Fibroblast of the aortic adventitia (primary cell): Measurements from ENCODE around the gene PPFIA4. TPM values are rescaled to one million over a fixed set of nuclear protein-coding genes. Genes with fewer than 3 reads are reported as not detected.

ENCODE experiments used
- DNase-seq: peaks from one replicate; pipeline ENCODE4 v3.0.0-alpha.2; 2010; ENCODE audit warnings: low read depth
- H3K4me3 ChIP-seq: 2 replicates; pipeline ENCODE4 v1.5.1; 2011; ENCODE audit warnings: low read depth, mild to moderate bottlenecking, control low read depth, low read length, moderate library complexity
- total RNA-seq: library from RNA; depleted of rRNA; stranded (reverse); fragments of >200 nt; gene quantifications from 2 replicates; pipeline ENCODE4 v1.2.3, GENCODE V29; 2012; ENCODE audit warnings: low replicate concordance
- TF ChIP-seq, protein P1 (sequence below): IDR thresholded peaks from 2 replicates; pipeline ENCODE4 v1.5.1; 2011; ENCODE audit warnings: mild to moderate bottlenecking, low read length, control low read depth, inconsistent platforms; ENCODE audit not compliant: insufficient read depth

The PPFIA4 gene
- total RNA-seq, 1 donor: 1.3 TPM

DNA sequence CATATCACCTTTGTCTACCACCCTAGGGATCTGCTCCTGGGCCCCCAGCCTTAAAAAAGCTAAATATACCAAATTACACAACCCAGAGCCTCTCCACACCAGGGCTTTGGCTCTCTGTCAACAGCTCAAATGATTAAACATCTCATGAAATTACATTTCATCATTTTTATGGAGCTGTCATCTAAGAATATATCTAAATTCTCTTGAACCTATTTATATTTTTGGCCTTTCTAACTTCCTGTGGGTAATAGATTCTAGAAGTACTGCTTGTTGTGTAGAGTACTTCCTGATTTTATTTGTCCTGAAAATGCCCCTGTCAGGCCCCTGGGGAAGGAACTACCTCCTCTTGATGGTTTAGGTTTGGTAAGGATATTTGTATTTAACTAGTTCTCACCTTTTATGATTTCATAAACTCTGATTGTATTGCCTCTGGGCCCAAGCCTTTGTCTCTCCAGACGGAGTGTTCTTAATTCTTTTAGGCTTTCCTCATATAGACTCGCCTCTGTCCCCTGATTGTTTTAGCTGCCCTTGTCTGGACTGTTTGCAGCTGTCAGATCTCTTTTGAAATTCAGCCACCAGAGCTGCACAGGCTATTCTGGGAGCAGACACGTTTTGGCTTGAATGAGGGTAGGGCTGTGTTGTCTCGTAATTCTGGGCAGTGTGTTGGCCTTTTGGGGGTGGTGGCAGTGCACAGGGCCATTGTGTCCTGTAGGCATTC, 42.9 kb downstream of the PPFIA4 start:
- TF ChIP-seq, protein P1, sequence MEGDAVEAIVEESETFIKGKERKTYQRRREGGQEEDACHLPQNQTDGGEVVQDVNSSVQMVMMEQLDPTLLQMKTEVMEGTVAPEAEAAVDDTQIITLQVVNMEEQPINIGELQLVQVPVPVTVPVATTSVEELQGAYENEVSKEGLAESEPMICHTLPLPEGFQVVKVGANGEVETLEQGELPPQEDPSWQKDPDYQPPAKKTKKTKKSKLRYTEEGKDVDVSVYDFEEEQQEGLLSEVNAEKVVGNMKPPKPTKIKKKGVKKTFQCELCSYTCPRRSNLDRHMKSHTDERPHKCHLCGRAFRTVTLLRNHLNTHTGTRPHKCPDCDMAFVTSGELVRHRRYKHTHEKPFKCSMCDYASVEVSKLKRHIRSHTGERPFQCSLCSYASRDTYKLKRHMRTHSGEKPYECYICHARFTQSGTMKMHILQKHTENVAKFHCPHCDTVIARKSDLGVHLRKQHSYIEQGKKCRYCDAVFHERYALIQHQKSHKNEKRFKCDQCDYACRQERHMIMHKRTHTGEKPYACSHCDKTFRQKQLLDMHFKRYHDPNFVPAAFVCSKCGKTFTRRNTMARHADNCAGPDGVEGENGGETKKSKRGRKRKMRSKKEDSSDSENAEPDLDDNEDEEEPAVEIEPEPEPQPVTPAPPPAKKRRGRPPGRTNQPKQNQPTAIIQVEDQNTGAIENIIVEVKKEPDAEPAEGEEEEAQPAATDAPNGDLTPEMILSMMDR: no peak
- no peak overlapping the region for H3K4me3 ChIP-seq
- peak; percentile 28 for DNase-seq

DNA sequence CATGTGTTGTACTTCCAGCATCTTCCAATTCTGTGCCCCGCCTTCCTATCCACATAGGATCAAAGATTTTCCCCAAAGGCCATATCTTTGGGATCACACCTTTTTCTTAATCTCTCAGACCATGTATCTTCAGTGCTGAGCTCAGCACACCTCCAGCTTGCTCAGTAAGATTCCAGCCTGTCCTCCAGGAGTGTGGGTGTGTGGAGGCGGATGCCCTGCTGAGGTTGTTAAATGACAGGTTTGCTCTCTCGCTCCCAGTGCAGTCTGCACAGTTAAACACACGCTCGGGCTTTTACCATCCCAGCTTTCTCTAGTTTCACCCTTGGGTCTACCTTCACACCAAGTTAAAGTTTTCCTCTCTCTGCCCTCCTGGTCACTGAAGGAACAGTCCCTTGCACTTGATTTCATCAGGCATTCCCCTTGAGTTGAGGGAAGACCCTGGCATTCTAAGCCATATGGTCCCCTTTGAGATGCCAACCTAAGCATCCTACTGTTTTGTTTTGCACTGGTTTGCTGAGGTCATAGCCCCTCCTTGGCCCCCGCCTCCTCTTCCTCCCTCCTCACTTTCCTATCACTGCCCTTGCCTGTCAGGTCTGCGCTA, 45.8 kb downstream of the PPFIA4 start:
- TF ChIP-seq, protein P1: peak; percentile 4
- no peak overlapping the region for H3K4me3 ChIP-seq
- DNase-seq: no peak

DNA sequence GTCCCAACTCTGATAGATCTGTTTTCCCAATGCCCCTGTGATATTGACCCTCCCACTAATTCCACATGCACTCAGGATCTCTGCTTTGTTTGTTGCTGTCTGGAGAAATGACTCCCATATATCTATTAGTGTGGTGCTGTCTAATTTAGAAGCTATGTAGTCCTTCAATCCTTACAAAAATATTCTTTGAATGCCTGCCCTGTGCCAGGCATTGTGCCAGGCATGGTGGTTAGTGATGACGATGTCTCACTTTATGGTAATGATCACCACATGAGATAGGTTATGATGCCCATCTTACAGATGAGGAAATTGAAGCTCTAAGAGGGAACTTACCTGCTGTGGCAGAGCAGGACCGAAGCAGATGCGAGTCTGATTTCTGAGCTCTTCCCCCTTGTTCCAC, 46.6 kb downstream of the PPFIA4 start:
- TF ChIP-seq, protein P1: no peak
- H3K4me3 ChIP-seq: no peak overlapping the region
- no peak for DNase-seq

DNA sequence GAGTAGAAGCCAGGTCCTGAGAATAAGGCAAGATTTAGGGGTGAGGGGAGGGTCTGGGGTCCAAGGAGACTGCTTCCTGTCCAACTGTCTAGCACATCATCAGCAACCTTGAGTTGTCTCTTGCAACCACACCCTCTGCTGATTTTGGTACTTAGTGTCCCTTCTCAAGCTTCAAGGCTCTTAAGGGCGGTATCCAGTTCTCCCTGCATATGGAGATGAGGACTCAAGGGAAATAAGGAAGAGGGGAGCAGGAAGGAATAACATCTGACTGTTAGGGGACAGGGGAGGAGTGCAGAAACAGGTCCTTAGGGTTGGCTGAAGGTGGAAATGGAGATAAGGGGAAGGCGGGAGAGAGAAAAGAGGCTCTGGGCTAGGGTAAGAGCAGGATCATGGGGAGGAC, 47.2 kb downstream of the PPFIA4 start:
- no peak for DNase-seq
- TF ChIP-seq, protein P1: no peak
- no peak overlapping the region for H3K4me3 ChIP-seq

DNA sequence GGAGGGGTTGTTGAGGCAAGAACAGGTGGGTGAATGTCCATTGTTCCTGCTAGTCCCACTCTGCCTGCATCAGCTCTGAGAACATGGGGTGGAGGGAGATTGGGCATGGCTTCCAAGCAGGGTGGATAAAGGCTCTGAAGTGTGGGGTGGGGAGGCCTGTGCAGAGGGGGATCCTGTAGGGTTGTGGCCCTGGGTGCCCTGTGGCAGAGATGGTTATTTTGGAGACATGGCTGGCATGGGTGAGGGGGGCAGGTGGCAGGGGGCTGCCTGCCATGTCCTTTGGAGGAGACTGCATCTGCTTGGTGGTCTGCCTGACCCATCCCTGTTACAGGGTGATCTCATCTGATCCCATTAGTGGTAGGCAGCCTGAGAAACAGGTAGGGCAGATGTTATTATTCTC, 48.3 kb downstream of the PPFIA4 start:
- no peak for DNase-seq
- TF ChIP-seq, protein P1: no peak
- H3K4me3 ChIP-seq: no peak overlapping the region

DNA sequence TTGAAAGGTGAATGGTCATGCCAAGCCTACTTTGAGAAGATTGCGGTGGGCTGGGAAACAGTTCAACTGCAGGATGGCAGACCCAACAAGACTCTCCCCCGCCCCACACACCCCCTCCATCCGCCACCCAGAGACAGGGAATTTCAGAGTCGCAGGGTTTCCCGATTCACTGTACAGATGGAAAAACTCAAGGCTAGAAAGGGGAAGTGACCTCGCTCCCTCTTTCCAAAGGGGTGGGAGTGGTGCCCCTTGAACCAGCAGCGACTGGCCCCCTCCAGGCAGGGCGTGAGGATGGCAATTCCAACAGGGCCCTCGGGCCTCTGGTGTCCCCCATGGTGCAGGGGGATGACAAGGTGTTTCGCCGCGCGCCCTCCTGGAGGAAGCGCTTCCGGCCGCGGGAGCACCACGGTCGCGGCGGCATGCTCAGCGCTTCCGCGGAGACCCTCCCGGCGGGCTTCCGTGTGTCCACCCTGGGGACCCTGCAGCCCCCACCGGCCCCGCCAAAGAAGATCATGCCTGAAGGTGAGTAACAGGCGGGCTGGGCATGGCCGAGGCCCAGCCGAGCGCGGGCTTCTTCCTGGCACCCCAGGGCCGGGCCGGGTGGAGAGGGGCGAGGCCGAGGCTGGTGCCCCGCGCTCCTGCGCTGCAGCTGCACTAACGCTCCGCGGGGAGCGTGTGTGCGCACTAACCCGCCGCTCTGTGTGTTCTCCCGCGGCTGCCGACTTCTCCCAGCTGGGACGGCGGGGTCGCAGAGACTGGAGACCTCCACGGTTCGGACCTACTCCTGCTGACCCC, 49.1 kb downstream of the PPFIA4 start:
- TF ChIP-seq, protein P1: no peak
- DNase-seq: no peak
- no peak overlapping the region for H3K4me3 ChIP-seq
